ENCODE measurements around the gene AFAP1.

DNA sequence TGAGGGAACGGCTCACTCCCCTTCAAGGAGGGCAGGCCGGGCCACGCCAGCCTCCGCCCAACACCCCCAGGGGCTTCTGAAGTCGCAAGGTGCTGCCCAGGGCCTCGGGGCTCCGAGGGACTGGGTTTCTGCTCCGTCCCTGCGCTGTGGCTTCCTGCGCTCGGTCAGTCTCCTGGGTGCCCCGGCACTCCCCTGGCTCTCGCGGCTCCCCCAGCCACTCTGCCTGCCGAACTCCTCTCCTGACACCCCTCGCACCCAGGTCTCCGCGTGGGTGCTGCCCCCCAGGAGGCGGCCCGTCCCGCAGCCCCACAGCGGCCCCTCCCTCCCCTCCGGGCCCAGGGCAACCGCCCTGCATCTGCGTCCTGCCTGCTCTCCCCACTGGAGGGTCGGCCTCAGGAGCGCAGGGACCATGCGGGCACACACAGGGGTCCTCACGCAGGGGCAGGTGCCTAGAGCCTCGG is 151.9 kb downstream of the AFAP1 start:
- TF ChIP-seq, protein P1, sequence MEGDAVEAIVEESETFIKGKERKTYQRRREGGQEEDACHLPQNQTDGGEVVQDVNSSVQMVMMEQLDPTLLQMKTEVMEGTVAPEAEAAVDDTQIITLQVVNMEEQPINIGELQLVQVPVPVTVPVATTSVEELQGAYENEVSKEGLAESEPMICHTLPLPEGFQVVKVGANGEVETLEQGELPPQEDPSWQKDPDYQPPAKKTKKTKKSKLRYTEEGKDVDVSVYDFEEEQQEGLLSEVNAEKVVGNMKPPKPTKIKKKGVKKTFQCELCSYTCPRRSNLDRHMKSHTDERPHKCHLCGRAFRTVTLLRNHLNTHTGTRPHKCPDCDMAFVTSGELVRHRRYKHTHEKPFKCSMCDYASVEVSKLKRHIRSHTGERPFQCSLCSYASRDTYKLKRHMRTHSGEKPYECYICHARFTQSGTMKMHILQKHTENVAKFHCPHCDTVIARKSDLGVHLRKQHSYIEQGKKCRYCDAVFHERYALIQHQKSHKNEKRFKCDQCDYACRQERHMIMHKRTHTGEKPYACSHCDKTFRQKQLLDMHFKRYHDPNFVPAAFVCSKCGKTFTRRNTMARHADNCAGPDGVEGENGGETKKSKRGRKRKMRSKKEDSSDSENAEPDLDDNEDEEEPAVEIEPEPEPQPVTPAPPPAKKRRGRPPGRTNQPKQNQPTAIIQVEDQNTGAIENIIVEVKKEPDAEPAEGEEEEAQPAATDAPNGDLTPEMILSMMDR (conservative IDR thresholded peaks at IDR 0.05; ENCODE audit: low read depth, low read length): no peak
- no peak for TF ChIP-seq POLR2A (IDR thresholded peaks at IDR 0.05; ENCODE audit: low read depth, low read length)
- TF ChIP-seq NFE2L2 (IDR thresholded peaks at IDR 0.05; ENCODE audit: low read depth, low read length): no peak
- TF ChIP-seq, protein P2, sequence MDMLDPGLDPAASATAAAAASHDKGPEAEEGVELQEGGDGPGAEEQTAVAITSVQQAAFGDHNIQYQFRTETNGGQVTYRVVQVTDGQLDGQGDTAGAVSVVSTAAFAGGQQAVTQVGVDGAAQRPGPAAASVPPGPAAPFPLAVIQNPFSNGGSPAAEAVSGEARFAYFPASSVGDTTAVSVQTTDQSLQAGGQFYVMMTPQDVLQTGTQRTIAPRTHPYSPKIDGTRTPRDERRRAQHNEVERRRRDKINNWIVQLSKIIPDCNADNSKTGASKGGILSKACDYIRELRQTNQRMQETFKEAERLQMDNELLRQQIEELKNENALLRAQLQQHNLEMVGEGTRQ (IDR thresholded peaks at IDR 0.05; ENCODE audit: low read depth, low read length): no peak
- TF ChIP-seq RCOR1 (IDR thresholded peaks at IDR 0.05; ENCODE audit: insufficient replicate concordance, low read length): no peak
- TF ChIP-seq, protein P3, sequence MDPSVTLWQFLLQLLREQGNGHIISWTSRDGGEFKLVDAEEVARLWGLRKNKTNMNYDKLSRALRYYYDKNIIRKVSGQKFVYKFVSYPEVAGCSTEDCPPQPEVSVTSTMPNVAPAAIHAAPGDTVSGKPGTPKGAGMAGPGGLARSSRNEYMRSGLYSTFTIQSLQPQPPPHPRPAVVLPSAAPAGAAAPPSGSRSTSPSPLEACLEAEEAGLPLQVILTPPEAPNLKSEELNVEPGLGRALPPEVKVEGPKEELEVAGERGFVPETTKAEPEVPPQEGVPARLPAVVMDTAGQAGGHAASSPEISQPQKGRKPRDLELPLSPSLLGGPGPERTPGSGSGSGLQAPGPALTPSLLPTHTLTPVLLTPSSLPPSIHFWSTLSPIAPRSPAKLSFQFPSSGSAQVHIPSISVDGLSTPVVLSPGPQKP (IDR thresholded peaks at IDR 0.05; ENCODE audit: borderline replicate concordance, low read depth, low read length): no peak
- TF ChIP-seq MXI1 (IDR thresholded peaks at IDR 0.05; ENCODE audit: borderline replicate concordance, low read depth, low read length): no peak

Data from IMR-90 (cell line).